Measurements from ENCODE around the gene SECISBP2L.

- no peak for TF ChIP-seq EP300 (IDR thresholded peaks at IDR 0.05; ENCODE audit: low read depth)
- TF ChIP-seq, protein P1, sequence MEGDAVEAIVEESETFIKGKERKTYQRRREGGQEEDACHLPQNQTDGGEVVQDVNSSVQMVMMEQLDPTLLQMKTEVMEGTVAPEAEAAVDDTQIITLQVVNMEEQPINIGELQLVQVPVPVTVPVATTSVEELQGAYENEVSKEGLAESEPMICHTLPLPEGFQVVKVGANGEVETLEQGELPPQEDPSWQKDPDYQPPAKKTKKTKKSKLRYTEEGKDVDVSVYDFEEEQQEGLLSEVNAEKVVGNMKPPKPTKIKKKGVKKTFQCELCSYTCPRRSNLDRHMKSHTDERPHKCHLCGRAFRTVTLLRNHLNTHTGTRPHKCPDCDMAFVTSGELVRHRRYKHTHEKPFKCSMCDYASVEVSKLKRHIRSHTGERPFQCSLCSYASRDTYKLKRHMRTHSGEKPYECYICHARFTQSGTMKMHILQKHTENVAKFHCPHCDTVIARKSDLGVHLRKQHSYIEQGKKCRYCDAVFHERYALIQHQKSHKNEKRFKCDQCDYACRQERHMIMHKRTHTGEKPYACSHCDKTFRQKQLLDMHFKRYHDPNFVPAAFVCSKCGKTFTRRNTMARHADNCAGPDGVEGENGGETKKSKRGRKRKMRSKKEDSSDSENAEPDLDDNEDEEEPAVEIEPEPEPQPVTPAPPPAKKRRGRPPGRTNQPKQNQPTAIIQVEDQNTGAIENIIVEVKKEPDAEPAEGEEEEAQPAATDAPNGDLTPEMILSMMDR (IDR thresholded peaks at IDR 0.05) = no peak
- TF ChIP-seq POLR2AphosphoS5 (IDR thresholded peaks at IDR 0.05) = no peak
- TF ChIP-seq POLR2A (IDR thresholded peaks at IDR 0.05) = no peak
Measured at GRCh38 chr15:49083401-49084284, 37.4 kb upstream of the SECISBP2L start.
